Suppressor macrophage (primary cell): ENCODE data around the gene CRCP.
"Not testable (repeated sequence)": the region's sequence is repeated elsewhere in the genome, so short reads cannot be mapped to it uniquely, and the experiment has no call there.

Source experiments
- DNase-seq, 4 experiments: peaks; one replicate each; pipeline ENCODE4 v3.0.0-alpha.2; 2020 to 2022

The CRCP gene

DNA sequence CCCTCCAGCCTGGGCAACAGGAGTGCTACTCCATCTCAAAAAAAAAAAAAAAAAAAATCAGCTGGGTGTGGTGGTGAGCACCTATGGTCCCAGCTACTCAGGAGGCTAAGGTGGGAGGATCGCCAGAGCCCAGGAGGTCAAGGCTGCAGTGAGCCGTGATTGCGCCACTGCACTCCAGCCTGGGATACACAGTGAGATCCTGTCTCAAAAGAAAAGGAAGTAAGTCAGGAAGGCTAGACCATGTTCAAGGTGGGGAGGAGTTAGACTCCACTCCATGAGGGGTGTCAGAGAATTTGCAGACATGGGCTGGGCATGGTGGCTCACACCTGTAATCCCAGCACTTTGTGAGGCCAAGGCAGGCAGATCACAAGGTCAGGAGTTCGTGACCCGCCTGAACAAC lies 6.2 kb upstream of the CRCP start:
- DNase-seq, result not testable (repeated sequence)

DNA sequence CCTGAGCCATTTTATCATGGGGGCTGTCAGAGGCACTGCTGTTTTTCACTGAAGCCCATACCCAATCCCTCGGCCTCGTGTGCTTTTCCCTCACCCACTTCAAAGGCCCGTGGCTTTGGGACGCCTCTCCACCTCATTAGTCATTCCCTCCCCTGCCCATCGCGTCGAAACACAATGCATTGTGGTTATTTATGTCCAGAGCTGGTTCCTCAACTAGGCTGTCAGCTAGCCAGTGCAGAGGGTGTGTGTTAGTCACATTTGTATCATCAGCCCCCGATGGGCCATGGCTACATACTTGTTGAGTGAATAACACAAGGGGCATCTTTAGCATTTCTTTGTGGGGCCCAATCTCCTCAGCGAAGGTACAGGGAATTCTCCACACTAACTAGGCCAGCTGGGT lies 3.8 kb upstream of the CRCP start:
- peak; percentile 24 to 53 (median 33) for DNase-seq

DNA sequence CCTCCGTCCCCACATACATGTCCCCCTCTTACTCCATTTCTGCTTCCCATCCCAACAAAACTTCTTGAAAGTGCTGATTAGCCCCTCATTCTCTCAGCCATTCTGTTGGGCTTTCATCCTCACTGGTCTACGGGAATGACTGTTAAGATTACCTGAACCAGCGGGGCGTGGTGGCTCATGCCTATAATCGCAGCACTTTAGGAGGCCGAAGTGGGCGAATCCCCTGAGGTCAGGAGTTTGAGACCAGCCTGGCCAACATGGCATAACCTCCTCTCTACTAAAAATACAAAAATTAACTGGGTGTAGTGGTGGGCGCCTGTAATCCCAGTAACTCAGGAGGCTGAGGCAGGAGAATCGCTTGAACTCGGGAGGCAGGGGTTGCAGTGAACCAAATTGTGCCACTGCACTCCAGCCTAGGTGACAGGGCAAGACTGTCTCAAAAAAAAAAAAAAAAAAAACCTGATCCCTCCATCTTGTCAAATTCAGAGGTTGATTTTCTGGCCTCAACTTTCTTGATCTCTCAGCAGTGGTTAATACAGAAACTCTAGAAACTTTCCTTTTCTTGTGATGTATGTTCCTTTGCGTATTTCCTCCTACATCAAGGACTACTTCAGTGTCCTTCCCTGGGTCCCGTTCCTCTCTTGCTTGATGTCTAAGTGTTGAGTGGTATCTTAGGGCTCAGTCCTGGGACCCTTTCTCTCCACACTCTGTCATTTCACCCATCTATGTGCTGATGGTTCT lies 2.2 kb downstream of the CRCP start:
- DNase-seq, result not testable (repeated sequence)

DNA sequence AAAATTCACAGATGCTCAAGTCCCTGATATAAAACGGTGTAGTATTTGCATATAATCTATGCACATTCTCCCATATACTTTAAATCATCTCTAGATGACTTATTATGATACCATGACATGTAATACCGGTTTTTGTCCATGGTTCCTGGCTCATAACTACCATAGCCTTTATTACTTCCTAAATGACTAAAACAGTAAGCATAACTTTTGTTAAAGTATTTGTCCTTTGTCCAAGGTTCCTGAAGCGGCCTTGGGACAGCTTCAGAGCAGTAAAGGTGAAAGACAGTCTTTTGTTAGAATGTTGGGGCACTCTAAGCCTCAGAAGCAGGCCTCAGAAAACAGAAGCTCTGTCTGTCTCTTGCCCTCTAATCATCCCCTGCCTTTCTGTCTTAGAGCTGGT lies 4.0 kb downstream of the CRCP start:
- DNase-seq, result no peak

DNA sequence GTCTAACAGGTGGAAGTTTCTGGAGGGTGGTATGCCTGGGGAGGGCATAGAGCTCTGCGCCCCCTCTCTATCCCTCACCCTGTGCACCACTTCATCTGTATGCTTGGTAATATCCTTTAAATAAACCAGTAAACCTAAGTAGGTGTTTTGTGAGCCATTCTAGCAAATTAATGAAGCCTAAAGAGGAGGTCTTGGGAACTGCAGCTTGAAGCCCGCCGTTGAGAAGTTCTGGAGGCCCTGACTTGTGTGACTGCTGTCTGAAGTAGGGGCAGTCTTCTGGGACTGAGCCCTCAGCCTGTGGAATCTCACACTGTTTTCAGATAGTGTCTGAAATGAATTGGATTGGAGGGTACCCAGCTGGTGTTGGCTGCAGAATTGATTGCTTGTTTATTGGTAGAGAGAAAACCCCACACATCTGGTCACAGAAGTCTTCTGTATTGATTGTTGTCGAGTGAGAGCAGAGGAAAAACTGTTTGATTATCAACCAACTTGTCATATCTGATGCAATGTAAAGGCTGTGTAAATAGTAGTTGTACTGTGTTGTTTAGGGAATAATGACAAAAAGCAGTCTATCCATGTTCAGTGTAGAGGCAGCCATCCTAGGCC lies 4.7 kb downstream of the CRCP start:
- no peak for DNase-seq

DNA sequence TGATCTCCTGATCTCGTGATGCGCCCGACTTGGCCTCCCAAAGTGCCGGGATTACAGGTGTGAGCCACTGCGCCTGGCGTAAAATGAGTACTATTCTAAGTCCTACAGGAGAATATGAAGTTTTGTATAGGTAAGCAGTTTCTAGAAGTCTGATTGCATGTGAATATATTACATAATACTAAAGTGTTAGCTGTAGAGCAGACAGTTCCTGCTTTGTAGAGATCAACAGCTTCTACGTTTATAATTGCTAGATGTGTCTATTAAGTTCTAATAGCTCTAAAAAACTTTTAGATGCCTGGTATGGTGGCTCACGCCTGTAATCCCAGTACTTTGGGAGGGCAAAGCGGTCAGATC lies 8.5 kb downstream of the CRCP start:
- peak in 3 of 4 experiments; percentile 6 to 65 (median 47) for DNase-seq

DNA sequence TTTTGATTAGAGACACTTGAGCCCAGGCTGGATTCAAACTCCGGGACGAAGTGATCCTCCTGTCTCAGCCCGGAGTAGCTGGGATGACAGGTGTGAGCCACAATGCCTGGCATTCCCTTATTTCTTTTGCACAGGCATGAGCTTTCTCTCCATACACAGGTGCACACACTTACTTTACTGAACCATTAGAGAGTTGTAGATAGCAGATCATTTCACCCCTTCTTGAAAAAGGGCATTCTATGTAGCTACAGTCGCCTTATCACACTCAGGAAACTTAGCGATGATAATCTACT lies 9.9 kb downstream of the CRCP start:
- not testable (repeated sequence) for DNase-seq

DNA sequence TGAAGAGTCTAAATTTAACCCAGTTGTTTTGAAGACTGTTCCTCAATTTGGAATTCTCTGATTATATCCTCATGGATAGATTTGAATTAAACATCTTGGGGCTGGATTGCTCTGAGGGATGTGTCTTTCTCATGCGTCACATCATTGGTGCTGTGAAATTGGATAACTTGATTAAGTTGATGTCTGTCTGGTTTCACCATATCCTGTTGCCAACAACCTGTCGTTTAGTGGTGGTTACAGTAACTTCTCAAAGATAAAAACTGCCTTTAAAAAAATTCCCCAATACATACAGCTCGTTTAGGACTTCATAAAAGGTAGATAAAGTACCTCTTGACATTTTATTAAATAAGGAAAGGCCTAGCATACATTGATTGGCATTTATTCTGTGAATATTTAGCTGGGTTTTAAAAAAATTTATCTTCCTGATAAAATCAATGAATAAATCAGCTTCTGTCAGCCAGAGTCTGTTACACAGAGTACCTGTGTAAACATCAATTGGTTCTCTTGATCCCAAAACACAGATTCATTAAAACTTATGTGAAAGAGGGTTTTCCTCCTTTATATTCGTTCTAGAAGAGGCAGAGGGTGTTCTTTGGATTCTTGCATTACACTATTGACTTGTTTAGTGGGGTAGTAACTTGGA lies 10.5 kb downstream of the CRCP start:
- DNase-seq, result peak in 3 of 4 experiments; percentile 9 to 20 (median 12)

DNA sequence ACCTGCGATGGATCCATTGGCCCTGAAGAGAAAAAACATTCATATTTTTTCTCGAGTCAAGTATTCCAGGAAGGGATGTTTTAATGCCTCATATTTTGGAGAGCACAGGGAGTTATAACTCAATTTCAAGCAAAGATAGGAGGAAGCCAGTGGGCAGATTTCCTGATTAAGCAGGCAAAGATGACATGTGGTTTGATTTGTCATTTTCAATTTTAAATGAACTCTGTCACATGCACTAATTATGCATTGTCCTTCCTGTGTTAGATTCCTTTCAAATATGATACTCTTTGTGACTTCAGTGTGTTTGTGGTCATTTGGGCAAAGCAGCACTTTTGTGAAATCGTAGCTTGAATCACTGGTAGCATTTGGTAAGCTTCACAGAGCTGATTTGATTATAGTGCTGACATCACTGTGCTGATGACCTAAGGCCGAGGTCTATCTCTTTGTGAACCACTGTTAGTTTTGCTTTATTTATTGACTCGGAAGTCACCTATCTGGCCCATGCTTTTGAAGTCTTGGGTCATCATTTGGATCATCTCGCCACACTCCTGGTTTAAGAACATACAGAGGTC lies 11.2 kb downstream of the CRCP start:
- DNase-seq, result peak; percentile 26 to 66 (median 37)

DNA sequence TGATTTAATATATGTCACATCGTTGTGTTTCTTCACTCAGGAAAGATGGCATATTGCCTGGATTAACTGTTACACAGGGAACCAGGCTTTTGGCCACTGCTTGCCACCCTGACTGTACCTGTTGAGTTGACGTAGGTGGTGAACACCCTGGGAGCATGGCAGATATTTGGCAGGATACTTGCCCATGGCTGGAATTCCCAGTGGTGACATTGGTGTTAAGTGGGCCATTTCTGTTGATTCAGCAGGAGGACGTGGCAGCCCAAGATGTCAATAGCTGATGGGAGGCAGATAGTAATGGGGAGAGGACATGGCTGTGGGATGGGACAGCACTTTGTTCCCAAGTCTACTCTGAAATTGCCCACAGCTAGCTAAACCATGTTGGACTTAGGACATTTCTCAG lies 12.5 kb downstream of the CRCP start:
- not testable (repeated sequence) for DNase-seq

DNA sequence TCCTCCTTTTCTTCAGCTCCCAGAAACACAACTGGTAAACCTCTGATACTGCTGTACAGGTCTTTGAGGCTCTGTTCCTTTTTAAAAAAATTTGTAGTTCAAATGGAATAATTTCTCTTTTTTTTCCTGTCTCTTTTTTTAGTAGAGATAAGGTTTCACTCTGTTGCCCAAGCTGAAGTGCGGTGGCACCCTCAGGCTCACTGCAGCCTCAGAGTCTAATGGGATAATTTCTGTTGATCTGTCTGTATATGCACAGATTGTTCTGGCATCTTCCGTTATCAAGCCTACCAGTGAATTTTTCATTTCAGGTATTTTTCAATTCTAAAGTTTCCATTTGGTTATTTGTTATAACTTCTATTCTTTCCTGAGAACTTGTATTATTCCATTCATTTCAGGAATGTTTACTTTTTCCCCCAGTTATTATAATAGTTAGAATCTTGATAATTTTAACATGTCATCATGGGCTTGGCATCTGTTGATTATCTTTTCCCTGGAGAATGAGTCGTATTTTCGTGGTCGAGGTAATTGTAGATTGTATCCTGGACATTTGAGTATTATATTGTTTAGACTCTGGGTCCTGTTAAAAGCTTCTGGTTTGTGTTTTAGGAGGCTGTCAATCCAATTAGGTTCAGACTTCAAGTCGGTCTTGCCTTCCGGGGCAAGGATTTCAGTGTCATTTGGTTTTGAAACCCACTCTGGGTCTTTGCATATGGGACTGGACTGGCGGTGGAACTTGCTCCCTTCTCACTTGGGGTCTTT lies 24.5 kb downstream of the CRCP start:
- no peak for DNase-seq

DNA sequence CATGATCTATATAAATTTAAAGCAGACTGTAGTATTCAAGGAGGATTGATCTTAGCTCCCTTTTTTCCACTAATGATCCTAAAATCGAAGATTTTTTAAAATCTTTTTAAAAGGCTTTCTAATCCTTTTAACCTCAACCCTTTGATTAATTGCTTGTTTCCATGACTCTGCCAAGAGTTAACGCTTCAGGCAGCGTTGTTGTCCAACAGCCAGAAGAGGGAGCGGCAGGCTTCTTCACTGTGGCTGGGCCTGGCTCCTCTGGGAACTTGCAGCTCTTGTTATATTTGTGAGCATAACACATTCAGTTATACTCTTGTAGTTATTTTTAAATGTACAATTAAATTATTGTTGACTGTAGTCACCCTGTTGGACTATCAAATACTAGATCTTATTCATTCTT lies 26.3 kb downstream of the CRCP start:
- peak in 3 of 4 experiments; percentile 11 to 30 (median 21) for DNase-seq

DNA sequence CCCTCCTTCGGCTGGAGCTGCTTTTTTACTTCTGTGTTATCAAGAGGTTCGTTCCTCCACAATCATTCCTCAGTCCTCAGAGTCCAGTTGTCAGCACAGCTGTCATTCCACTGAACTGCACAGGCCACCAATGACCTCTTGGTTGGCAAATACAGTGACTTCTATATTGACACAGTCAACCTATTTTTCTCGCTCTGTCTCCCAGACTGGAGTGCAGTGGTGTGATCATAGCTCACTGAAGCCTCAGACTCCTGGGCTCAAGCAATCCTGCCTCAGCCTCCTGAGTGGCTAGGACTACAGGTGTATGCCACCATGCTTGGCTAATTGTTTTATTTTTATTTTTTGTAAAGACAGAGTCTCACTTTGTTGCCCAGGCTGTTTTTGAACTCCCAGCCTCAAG lies 27.7 kb downstream of the CRCP start:
- no peak for DNase-seq

DNA sequence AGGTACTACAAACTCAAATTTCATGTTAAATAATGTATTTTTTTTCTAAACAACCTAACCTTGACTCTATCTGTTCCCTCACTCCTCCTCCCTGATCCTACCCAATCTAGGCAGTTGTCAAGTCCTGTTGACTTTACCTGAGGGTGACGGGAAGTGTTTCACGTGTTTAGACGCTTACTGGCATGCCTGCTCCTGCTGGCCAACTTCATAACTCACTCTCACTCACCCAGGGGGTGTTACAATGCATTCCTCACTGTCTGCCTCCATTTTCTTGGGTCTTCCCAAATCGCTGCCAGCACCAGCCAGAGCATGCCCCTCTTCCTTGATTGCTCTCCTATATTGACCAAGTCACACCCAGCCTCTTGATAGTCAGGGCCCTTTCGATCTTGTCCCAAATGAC lies 28.3 kb downstream of the CRCP start:
- no peak for DNase-seq

DNA sequence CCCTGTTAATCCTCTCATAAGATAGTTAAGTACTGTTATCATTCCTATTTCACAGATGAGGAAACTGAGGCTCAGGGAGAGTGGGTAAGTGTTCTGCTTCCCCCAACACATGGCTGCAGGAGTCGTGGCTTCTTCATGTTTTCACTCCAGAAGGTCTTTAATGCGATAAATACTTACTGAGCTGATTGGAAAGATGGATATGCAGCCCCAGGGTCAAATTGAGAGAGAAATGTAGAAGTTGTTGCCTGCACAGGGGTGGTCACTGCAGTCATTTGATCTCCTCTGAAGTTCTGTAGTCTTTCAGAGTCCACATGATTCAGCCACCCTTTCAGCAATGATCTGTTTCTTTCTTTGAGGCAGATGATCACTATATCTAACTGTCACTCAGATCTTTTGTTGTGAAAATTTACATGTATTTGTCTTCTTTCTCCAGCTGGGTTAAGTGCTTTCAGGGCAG lies 29.3 kb downstream of the CRCP start:
- DNase-seq, result no peak

DNA sequence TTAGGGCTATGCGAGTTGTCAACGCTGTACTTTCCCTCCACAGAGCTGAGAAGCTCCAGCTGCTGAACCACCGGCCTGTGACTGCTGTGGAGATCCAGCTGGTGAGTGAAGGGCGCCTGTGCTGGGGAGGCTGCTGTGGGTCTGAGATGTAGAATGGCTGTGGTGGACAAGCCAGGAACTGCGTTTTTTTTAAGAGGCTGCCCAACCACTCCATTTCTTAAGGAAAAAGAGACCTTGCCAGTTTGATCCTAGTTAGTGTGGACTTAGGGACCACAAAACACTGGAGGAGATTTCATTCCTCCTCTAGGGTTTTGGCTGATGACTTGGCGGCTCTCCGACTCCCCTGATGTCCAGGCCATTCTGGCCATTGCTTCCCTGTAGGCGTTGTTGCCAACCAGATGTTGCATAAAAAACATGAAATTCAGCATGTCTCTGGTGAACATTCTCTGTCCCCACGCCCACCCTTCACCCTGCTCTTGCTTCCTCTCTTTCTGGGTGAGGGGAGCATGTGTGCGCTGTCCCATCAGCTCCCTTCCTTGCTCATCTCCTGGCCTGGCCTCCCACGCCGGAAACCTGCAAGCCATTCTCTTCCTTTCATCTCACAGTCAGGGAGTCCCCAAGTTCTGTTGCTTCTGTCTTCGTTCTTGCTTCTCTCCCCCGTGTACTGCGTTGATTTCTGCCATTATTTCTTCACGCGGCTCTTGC lies 30.9 kb downstream of the CRCP start:
- DNase-seq, result peak in 3 of 4 experiments; percentile 29 to 43 (median 34)

DNA sequence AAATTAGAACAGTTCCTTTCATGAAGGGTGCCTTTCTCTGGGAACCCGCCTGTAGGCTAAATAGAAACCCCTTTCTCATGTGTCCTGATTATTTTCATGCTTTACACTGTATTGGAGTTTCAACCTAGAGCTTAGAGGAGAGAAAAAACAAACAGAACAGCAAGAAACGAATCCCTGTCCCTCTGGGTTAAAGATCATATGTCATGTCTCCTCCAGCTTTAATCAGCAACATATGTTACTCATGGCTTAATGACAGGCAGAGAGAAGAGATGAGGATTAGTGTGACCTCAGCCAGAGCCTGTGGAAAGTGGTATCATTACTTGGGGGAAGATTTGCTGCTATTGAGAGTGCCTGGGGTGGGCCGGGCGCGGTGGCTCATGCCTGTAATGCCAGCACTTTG lies 32.1 kb downstream of the CRCP start:
- DNase-seq, result no peak

DNA sequence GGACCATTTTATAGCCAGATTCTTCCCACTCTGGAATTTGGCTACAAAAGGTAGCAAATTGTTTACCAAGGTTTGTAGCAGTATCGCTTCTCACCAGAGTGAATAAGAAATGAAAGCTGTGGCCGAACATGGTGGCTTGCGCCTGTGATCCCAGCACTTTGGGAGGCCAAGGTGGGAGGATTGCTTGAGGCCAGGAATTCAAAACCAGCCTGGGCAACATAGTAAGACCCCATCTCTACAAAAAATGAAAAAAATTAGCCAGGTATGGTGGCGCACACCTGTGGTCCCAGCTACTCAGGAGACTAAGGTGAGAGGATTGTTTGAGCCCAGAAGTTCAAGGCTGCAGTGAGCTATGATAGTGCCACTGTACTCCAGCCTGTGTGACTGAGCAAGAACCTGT lies 33.0 kb downstream of the CRCP start:
- DNase-seq, result not testable (repeated sequence)

DNA sequence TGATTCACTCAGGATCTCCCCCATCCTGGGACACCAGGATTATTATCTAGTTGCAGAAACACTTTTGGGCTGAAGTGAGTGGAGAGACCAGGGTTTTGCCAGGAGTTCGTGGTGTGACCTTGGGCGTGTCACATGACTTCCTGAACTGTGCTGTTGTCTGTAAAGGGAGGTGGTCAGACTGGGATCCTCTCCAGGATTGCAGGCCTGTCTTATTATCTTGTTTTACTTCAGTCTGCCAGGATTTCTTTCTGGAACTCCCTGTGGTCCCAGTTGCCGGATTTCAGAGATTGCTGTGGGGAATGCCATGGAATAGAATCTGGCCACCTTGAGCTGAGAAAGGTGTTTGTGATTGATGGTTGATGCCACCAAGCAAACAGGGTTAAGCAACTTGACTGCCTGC lies 35.8 kb downstream of the CRCP start:
- peak in 2 of 4 experiments; percentile 17 to 37 for DNase-seq

DNA sequence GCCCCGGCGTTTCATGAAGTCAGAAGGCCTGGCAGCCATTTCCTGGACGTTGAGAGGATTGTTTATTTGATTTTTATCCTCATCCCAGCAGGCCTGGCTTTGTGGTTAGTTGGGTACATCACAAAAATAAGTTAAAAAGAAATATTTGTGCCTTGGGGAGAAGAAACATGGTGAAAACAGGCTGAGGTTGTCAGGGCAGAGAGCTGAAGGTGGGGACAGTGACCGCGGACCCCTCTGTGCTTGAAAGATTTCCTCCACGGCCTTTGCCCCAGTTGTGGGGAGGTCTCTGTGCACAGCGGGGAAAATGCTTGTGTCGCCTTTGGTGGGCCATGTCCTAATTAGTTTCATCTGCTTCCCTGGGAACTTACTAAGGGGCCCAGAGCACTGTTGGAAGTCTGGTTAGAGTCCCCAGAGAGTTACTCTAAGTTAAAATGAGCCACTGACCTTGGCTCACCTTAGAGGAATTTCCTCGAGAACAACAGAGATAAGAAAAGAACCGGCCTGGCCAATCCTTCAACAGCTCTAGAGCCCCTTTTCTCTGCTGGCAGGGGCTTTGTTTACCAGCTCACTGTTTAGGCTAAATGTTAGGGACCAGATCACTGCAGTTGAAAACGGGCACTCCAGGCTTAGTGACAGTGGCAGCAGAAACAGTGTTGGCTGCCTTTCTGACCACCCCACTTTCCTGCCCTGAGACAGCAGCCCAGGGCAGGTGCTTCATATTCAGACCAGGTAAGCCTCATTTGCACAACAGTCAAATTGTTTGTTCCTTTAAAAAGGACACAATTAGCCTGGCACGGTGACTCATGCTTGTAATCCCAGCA lies 37.9 kb downstream of the CRCP start:
- DNase-seq, result no peak

DNA sequence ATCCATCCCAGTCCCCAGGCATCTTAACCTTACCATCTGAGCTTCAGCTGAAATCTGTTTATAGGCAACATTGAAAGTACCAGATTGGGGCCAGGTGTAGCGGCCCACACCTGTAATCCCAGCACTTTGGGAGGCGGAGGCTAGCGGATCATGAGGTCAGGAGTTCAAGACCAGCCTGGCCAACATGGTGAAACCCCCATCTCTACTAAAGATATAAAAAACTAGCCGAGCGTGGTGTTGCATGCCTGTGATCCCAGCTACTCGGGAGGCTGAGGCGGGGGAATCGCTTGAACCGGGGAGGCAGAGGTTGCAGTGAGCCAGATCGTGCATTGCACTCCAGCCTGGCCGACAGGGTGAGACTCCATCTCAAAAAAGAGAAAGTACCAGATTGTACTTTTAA lies 39.0 kb downstream of the CRCP start:
- DNase-seq, result no peak
